Right hindlimb (tissue), 1 donor: Measurements from ENCODE around the gene OR11H1.
"Not testable (repeated sequence)": the region's sequence is repeated elsewhere in the genome, so short reads cannot be mapped to it uniquely, and the experiment has no call there.

ENCODE experiments used
- DNase-seq: peaks from one replicate; pipeline ENCODE4 v3.0.0-alpha.2; 2018

The OR11H1 gene

DNA sequence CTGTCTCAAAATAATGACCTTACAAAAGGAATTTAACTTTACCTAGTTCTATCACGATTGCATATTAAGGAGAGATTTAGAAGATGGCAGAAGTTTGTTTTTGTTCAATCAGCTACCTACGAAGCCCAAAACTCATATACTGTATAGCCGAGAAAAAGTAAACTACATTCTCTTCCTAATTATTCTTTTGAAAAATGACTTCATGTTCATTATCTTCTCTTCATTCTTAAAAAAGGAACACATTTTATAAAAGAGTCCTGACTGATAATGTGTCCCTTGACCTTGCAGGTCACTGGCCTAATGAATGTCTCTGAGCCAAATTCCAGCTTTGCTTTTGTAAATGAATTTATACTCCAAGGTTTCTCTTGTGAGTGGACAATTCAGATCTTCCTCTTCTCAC, at the start of gene OR11H1:
Gene OR11H1, plus strand, starts transcription at position 301 of the 400 bp plus-strand sequence. Its CDS starts 0 bp downstream, at position 301.
- DNase-seq = not testable (repeated sequence)

- not testable (repeated sequence) for DNase-seq
These were observed 18.0 kb upstream of the OR11H1 start for GRCh38 chr22:15509967-15510366.

GRCh38 chr22:15515896-15516295, 12.1 kb upstream of the OR11H1 start:
- DNase-seq = not testable (repeated sequence)

DNA sequence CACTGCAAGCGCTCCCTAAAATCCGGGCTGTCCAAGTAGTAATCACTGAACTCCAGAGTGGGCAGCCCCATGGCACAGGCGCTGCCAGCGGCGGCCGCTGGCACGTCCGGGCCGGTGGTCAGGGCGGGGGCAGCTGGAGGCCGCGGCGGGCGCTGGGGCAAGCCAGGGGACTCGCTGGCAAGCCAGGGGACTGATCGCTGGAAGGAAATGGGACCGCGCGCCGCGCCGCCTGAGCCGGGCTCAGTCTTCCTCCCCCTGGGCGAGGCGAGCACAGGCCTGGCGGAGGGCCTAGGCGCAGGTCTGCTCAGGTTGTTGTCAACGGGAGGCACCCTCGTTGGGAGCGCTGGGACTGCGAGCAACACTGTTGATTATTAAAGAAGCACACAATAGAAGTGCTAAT, 25.8 kb downstream of the OR11H1 start:
- not testable (repeated sequence) for DNase-seq

DNA sequence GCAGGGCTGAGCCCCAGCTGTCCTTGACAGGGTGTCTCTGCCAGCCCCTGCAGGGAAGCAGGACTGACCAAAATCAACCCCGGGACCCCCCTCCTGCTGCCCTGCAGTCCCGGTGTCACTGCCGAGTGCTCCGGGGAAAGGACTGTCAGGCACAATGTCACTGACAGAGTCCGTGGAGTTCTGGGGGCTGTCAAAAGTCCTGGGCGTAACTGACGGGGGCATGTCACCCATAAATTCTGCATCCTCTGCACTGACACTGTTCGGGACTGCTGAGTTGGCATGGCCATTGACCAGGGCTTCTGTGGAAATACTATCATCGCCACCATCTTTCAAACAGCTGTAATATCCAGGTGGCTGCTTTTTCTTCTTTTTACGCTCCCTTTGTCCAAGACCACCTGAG, 35.5 kb downstream of the OR11H1 start:
- DNase-seq = not testable (repeated sequence)

GRCh38 chr22:15565063-15565462, 37.1 kb downstream of the OR11H1 start:
- DNase-seq = not testable (repeated sequence)
